Measurements from ENCODE around the gene DDTL.
"Not testable (repeated sequence)": the region's sequence is repeated elsewhere in the genome, so short reads cannot be mapped to it uniquely, and the experiment has no call there.

DNA sequence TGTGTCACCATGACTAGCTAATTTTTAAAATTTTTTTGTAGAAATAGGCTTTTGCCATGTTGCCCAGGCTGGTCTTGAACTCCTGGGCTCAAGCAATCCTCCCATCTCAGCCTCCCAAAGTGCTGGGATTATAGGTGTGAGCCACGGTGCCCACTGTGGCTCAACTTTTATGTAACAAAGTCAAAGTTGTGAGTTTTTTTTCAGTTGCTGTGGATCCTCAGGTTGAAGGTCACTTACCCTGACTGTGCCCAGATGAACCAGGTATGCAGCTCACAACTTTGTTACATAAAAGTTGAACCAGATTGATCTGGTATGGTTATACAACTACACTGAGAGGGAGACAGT is 46.4 kb upstream of the DDTL start:
- not testable (repeated sequence) for TF ChIP-seq MAZ (IDR thresholded peaks at IDR 0.05; ENCODE audit: borderline replicate concordance, low read depth, low read length); POLR2A (IDR thresholded peaks at IDR 0.05; ENCODE audit: low read depth, low read length); CTCF (conservative IDR thresholded peaks at IDR 0.05; ENCODE audit: low read depth, low read length); CHD1 (IDR thresholded peaks at IDR 0.05; ENCODE audit: low read depth, low read length); BHLHE40 (IDR thresholded peaks at IDR 0.05; ENCODE audit: low read depth, low read length); USF2 (IDR thresholded peaks at IDR 0.05; ENCODE audit: low read depth, low read length); RAD21 (IDR thresholded peaks at IDR 0.05; ENCODE audit: low read length); SMC3 (IDR thresholded peaks at IDR 0.05; ENCODE audit: low read depth, low read length)

Data from IMR-90 (cell line).